ENCODE results near the gene NXPE3.
"Not testable (repeated sequence)": the region's sequence is repeated elsewhere in the genome, so short reads cannot be mapped to it uniquely, and the experiment has no call there.

NXPE3 gene

DNA sequence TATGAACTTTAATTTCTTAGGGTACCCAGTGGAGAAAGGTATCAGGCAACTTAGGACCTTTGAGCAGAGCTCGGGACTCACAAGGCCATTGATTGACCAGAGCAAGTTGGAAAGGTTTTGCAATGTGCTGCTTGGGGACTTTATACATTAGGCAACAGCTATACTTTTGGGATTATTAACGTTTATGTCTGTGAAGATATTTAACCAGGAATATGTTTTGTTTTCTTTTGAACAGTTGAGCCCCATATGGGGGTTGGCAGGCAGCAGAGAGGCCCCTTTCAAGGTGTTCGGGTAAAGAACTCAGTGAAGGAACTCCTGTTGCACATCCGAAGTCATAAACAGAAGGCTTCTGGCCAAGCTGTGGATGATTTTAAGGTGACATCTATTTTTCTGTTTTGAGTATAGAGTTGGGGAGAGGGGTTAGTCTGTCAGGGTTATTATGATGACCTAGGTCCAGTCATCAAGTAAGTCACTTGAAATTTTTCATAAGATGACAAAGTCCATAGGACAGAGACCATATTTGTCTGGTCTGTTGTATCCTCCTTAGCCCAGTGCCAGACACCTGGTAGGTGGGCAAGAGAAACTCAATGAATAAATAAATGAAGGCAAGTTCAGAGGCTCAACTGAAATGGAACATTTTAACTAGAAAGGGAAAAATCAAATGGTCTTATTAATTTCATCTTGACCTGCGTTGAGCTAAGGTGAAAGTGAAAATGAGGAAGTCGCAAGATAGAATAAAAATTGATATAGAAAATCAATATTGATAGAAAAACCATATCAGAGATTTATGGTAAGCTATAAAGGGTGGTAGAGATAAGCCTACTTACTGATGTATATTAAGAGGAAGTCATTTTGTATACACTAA is 73.1 kb downstream of the NXPE3 start:
- DNase-seq (ENCODE audit: low read depth) = no peak

GRCh38 chr3:101852983-101853840 is 74.2 kb downstream of the NXPE3 start:
- DNase-seq (ENCODE audit: low read depth) = no peak

DNA sequence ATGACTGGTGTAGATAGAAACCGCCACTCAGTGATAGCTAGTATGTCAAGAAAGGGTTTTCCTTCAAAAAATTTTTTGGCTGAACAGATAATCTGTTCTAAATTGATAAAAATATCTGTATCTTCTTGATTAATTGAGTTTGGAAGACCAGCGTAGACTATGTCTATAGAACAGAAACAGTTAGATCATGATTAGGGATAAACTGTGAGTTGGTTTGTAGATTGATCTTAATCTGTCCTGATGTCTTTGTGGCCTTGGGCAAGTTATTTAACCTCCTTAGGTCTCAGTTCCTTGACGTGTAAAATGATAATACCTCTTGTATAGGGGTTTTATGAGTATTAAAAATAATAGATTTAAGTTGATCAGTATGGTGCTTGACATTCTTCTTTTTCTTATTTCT is 75.0 kb downstream of the NXPE3 start:
- no peak for DNase-seq (ENCODE audit: low read depth)

DNA sequence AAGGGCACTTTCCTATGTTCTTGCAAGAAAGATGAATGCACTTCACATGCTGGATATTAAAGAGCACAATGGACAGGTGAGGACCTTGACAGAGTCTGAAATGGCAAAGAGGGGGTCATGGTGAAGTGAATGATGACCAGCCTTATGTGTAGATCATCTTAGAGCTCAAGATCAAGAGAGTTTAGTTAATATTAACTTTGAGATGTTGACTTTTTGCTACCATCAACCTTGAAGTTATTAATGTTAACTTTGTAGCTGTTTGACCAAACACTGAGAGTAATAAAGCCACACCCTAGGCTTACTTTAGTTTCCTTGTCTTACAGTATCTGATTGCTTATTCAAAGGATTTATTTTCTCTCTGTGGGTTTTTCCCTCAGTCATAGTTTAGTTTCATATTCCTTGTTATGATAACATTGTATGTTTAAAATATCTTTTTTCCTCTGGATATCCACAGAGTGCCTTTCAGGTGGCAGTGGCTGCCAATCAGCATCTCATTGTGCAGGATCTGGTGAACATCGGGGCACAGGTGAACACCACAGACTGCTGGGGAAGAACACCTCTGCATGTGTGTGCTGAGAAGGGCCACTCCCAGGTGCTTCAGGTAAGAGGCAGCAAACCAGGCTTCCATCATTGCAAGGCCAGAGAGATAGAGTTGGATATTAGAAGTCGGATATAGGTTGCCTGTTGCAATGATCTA is 75.7 kb downstream of the NXPE3 start:
- DNase-seq (ENCODE audit: low read depth) = no peak

GRCh38 chr3:101857301-101857741 is 78.3 kb downstream of the NXPE3 start:
- no peak for DNase-seq (ENCODE audit: low read depth)

DNA sequence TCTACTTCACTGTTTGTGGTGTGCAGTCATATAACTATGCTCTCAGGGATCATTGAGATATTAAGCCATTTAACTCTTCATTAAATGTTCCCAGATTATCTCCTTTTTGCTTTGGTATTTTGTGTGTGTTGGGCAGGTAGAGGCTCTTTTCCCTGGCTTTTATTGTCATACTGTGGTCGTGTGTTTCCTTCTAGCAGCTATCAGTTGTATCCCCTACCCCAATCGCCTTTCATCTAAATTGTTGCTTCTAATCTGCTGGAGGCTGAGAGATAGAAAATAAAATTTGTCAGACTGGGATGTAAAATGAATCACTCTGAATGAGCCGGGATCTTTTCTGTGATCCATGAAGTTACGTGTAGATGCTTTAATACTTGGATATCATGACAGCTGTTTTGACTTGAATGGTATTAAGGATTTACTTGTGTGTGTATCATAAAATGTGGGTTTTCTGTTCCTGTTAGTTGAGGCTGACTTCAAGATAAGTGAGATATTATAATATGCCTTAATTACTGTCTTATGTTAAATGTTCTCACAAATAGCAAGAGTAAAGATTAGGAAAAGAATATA is 79.5 kb downstream of the NXPE3 start:
- DNase-seq (ENCODE audit: low read depth) = no peak

DNA sequence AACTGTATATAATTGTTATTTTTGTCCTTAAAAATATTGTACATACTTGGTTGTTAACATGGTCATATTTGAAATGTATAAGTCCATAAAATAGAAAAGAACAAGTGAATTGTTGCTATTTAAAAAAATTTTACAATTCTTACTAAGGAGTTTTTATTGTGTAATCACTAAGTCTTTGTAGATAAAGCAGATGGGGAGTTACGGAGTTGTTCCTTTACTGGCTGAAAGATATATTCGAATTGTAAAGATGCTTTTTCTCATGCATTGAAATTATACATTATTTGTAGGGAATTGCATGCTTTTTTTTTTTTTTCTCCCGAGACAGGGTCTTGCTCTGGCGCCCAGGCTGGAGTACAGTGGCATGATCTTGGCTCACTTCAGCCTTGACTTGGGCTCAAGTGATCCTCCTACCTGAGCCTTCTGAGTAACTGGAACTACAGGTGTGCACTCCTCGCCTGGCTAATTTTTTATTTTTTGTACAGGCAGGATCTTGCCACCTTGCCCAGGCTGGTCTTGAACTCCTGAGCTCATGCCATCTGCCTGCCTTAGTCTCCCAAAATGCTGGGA is 81.0 kb downstream of the NXPE3 start:
- no peak for DNase-seq (ENCODE audit: low read depth)

DNA sequence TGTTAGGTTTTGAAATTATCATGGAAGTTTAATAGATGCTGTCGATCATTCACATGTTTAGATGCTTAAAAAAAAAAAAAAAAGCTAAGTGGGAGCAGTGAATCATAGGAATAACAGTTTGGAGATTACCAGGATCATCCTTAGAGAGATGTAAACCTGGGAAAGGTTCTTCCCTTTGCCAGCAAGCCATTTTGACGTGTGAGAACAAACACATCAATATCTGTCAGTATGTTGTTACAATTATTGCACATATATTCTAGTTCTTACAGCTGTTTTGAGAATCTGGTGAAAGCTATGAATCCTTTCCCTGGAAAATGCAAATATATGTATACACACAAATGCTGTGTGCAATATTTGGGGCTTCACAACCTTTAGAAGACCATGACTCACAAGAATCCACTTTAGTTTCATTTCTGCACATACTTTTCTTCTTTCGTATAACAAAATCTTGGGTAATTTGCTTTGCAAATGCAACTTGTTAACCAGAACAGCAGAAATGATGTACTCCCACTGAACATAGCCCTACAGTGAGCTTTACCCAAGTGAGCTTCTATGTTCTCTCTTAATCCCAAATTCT is 82.3 kb downstream of the NXPE3 start:
- no peak for DNase-seq (ENCODE audit: low read depth)

DNA sequence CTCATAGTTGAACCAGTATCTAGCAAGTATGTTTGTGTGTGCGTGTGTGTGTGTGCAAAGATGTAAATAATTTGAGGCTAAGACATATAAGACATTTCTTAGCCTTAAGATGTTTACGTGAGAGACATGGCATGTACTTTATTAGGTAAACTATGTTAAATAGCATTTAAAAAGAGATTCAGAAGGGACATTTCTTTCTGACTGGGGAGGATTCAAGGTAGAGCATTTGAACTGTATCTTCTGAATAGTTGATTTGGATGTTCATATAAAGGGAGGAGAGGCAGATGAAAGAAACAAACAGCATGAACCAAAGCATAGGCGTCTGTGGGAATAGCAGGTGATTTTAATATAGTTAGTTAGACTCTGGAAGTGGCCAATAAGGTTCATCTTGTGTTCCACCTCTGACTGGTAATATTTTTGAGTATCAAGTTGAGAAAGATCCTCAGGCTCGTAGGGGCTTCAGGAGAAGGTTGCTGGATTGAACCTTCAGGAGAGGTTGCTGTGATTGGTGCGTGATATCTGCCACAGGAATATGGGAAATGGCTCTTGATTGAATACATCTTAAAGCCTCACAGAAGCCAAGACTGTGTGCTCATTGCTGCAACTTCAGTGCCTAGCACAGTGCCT is 82.9 kb downstream of the NXPE3 start:
- no peak for DNase-seq (ENCODE audit: low read depth)

GRCh38 chr3:101862416-101863165 is 83.6 kb downstream of the NXPE3 start:
- DNase-seq (ENCODE audit: low read depth) = no peak

GRCh38 chr3:101864926-101865325 is 85.9 kb downstream of the NXPE3 start:
- not testable (repeated sequence) for DNase-seq (ENCODE audit: low read depth)

- DNase-seq (ENCODE audit: low read depth) = no peak
Measured at GRCh38 chr3:101865751-101866509, 86.9 kb downstream of the NXPE3 start.

GRCh38 chr3:101867511-101867910 is 88.5 kb downstream of the NXPE3 start:
- DNase-seq (ENCODE audit: low read depth) = no peak

GRCh38 chr3:101867996-101868395 is 89.0 kb downstream of the NXPE3 start:
- DNase-seq (ENCODE audit: low read depth) = no peak

DNA sequence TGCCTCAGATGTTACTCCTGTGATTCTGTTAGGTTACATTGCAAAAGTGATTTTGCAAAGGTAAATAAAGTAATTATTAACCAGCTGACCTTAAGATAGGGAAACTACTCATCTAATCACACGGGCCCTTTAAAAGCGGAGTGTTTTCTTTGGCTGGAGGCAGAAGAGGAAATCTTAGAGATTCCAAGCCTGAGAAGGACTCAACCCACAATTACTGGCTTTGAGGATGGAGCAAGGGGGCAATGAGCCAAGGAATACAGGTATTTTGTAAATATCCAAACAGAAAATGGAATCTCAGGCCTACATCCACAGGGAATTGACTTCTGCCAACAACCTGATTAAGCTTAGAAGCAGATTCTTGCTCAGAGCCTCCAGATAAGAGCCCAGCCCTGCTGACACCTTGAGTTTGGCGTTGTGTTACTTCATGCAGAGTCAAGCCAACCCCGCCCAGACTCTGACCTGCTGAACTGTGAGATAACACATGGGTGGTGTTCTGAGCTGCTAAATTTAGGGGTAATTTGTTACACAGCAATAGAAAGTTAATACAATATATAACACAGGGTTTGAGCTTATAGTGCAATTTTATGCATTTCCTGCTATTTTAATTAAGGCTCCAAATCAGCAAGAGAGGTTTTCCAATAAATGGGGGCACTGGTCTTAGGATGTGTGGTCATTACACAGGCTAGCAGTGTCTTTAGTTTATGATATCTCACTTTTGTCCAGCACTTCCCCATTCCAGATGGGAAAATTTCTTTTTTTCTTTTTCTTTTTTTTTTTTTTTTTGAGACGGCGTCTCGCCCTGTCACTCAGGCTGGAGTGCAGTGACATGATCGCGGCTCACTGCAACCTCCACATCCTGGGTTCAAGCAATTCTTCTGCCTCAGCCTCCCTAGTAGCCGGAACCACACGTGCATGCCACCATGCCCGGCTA is 89.8 kb downstream of the NXPE3 start:
- no peak for DNase-seq (ENCODE audit: low read depth)

DNA sequence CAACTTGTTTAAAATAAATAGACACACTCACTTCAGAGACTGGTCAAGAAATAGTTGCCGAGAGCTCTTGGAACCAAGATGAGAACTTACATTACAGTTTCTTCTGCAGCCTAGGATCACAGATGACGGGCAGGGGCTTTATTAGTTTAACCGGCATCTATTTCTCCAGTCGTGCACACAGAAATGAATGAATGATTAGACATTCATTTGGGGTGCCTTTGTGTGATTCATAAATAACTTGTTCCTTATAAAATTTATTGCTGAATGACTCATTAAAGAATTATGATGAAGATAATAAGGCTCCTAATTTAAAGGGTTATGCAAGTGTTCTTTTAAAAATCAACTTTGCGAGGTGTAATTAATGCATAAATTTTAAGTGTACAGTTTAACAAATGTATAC is 91.1 kb downstream of the NXPE3 start:
- DNase-seq (ENCODE audit: low read depth) = no peak

GRCh38 chr3:101873619-101874018 is 94.6 kb downstream of the NXPE3 start:
- no peak for DNase-seq (ENCODE audit: low read depth)

GRCh38 chr3:101876142-101876541 is 97.1 kb downstream of the NXPE3 start:
- DNase-seq (ENCODE audit: low read depth) = no peak
